GM19467 (cell line): ENCODE measurements around the gene LSS.

Experiments used
- ATAC-seq: cut with Tn5 transposase; IDR thresholded peaks from one replicate; pipeline ENCODE4 v1.9.1; 2021; ENCODE audit warnings: mild to moderate bottlenecking, moderate library complexity; ENCODE audit not compliant: unreplicated experiment

Gene LSS

GRCh38 chr21:46228345-46229051, at the start of gene LSS:
Gene LSS, minus strand, starts transcription at chr21:46228774. Its CDS starts 29 bp downstream, at chr21:46228745.
- ATAC-seq = peak; percentile 86

- ATAC-seq = no peak
Measured at GRCh38 chr21:46274797-46275390, 46.3 kb upstream of the LSS start.

GRCh38 chr21:46273341-46273740, 44.8 kb upstream of the LSS start:
- no peak for ATAC-seq

GRCh38 chr21:46269466-46269865, 40.9 kb upstream of the LSS start:
- no peak for ATAC-seq

GRCh38 chr21:46268371-46268770, 39.8 kb upstream of the LSS start:
- no peak for ATAC-seq

GRCh38 chr21:46266946-46267345, 38.4 kb upstream of the LSS start:
- ATAC-seq = no peak

- ATAC-seq = no peak
Measured at GRCh38 chr21:46265736-46266525, 37.4 kb upstream of the LSS start.

- no peak for ATAC-seq
Measured at GRCh38 chr21:46264690-46265144, 36.1 kb upstream of the LSS start.

GRCh38 chr21:46264046-46264689, 35.6 kb upstream of the LSS start:
- ATAC-seq = no peak

- ATAC-seq = no peak
Measured at GRCh38 chr21:46256501-46256994, 28.0 kb upstream of the LSS start.

GRCh38 chr21:46255758-46256337, 27.3 kb upstream of the LSS start:
- ATAC-seq = no peak

GRCh38 chr21:46255166-46255565, 26.6 kb upstream of the LSS start:
- no peak for ATAC-seq

GRCh38 chr21:46254208-46254975, 25.8 kb upstream of the LSS start:
- ATAC-seq = peak; percentile 37

GRCh38 chr21:46253610-46254124, 25.1 kb upstream of the LSS start:
- ATAC-seq = peak; percentile 49

- no peak for ATAC-seq
Measured at GRCh38 chr21:46252840-46253239, 24.3 kb upstream of the LSS start.

- no peak for ATAC-seq
Measured at GRCh38 chr21:46250146-46250725, 21.7 kb upstream of the LSS start.

- ATAC-seq = no peak
Measured at GRCh38 chr21:46248827-46249226, 20.3 kb upstream of the LSS start.

GRCh38 chr21:46248422-46248782, 19.8 kb upstream of the LSS start:
- ATAC-seq = no peak

- ATAC-seq = no peak
Measured at GRCh38 chr21:46247699-46248421, 19.3 kb upstream of the LSS start.
